ENCODE results near the gene RGS4.

RGS4 gene

DNA sequence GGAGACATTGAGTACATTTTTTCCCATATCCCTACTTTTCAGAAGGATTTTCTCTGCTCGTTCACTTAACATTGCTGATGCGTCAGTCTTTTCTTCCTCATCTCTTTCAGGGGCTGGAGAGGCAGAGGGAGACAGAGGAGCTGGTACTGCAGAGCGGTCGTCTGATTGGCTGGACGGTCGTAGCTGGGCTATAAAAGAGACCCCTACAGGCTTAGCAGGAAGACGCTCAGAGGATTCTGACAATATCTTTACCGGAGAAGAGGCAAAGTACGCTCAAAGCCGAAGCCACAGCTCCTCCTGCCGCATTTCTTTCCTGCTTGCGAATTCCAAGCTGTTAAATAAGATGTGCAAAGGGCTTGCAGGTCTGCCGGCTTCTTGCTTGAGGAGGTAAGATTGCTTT is at the start of gene RGS4:
TSS of gene RGS4 (plus strand) at position 220 of the 400 bp plus-strand sequence. CDS start at position 344, 124 bp downstream.
- peak; percentile 25 for DNase-seq (ENCODE audit: low spot score)

DNA sequence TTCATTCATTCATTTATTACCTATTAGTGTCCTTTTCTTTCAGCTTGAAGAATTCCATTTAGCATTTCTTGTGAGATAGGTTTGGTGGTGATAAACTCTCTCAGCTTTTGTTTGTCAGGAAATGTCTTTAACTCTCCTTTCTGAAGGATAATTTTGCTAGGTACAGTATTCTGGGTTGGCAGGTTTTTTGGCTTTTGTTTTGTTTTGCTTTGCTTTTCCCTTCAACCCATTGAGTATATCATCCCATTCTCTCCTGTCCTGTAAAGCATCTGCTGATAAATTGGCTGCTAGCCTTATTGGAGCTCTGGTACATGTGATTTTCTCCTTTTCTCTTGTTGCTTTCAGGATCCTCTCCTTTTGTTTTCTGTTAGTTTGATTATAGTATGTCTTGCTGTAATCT is 47.0 kb upstream of the RGS4 start:
- DNase-seq (ENCODE audit: low spot score), result no peak

DNA sequence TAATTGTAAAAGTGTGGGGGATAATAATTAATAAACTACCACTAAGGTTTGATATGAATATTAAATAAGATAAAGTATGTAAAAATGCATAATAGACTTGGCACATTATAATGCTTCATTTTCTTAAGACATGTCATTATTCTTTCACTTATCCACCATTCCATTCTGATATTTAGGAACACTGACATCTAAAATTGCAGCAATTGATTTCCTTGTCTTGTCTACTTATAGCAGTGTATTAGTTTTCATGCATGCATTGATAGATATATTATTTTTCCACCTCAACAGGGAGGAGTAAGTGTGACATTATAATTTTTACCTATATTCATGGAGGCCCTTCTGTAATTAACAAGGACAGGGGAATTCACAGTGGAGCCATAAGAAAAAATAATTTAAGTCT is 41.6 kb upstream of the RGS4 start:
- DNase-seq (ENCODE audit: low spot score), result no peak

DNA sequence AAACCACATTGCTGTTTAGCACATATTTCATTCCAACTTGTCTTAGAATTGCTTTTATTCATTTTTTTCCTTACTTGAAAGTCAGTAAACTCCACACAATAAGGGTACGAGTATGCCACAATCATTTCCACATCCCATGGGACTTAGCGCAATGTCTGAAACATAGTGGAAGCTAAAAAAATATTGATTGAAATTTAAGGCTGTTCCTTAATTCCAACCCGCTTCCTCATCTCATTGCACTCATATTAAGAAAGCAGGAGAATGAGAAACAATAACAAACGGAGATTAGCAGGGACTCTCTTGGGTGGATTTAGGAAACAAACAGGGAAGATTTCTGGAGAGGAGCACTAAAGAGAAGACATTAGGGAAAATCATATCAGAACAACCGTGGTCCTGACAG is 39.3 kb upstream of the RGS4 start:
- DNase-seq (ENCODE audit: low spot score), result no peak

DNA sequence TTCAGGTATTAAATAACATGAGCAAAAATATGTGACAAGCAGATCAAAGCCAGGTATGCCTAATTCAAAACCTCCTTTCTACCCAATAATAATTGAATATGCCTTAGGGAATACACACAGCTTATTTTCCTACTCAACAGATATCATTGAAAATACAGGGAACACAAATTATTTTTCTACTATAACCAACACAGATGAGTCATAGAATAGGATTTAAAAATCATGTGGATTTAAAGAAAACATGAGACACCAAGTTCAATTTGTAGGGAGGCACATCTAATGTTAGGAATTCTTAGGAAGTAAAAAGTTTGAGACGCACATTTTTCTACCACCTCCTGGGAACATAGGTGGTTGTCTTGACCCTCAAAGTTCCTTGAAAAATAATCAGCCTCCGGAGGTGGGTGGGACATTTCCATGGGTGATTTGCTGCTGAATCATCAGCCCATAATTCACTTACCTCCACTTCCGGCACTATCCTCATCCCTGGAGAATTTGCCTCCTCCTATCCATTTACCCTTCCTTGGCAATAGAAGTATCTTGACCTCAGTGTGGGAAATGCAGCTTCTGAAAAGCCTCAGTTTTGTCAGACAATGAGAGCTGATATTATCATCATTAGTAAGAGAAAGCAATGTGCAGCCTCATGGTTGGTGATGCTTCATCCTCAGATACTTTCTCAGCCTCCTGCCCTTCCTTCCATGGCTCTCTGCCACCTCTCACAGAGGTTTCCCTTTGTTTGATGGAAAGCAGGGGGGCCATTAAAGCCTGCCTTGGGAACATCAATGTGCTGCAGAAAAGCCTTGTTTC is 33.5 kb upstream of the RGS4 start:
- DNase-seq (ENCODE audit: low spot score), result no peak

DNA sequence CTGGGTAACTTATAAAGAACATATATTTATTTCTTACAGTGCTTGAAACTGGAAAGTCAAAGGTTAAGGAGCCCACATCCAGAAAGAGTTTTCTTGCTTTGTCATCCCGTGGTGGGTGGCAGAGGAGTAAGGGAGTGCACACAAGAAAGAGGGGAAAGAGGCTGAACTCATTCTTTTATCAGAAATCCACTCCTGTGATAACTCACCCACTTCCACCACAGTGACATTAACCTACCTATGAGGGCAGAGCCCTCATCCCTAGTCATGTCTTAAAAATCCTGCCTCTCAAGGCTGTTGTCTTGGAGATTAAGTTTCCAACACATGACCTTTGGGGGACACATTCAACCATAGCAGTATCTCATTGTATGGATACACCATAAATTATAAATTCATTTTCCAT is 32.5 kb upstream of the RGS4 start:
- no peak for DNase-seq (ENCODE audit: low spot score)

DNA sequence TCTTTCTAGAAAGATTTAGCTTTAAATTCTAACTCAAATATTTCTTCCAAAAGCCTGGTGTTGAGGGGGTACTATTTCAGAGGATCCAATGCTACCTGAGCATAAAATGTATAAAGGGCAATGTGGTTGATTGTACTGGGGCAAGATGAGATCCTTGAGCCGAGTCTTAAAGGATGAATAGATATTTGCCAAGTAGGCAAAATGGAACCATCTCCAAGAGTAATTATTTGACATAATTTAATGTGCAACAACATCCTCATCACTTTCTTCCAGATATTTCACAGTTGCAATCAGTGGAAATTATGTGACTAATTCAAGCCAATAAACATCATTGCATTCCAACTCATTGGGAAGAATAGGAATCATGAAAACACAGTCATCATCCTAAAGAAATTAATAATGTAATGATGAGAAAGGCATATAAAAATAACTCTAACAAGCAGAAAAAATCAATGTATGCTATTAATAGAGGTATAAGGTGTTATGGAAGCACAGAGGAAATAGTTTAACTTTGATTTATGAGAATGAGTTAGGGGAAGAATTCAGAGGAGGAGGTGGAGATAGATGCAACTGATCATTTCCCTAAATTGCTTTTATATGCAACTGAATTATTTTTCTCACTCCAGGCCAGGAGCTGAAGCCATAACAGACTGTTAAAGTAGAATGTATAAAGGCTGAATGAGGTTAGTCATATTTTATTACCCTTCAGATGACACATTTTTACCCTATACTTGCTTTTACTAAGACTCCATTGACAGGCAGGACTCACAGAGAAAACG is 30.0 kb upstream of the RGS4 start:
- DNase-seq (ENCODE audit: low spot score), result no peak

DNA sequence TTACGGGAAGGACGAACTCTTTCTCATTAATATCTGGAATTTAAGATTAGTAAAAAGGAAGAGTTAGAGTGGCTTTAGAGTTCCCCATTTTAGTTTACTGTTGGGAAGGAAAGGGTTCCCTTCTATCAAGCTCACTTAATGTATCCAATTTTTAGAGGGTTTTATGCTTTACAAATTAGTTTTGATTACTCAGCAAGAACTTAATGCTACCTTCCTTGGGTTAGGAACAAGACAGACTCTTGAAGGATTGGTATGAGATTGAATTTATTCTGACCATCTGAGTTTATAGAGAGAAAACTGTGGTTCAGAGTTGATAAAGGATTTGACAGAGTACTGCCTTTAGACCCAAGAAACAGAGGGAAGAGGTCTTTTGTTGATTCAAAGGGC is 29.5 kb upstream of the RGS4 start:
- DNase-seq (ENCODE audit: low spot score), result no peak

DNA sequence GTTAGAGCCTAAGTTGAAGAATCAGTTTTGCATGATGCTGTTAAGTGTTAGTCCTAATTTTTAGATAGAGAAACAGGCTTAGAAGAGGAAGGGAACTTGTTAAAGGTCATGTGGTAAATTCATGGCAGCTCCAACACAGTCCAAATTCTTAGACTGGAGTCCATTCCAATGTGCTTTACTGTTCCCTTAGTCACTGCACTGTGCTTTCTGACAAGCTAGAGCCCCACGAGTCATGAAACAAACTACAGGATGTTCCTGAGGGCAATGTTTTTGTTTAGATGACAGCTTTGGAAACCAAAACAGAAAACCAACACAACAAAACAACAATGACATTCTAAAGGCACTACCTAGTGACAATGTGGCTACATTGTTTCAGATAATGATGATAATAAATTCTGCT is 23.1 kb upstream of the RGS4 start:
- no peak for DNase-seq (ENCODE audit: low spot score)

DNA sequence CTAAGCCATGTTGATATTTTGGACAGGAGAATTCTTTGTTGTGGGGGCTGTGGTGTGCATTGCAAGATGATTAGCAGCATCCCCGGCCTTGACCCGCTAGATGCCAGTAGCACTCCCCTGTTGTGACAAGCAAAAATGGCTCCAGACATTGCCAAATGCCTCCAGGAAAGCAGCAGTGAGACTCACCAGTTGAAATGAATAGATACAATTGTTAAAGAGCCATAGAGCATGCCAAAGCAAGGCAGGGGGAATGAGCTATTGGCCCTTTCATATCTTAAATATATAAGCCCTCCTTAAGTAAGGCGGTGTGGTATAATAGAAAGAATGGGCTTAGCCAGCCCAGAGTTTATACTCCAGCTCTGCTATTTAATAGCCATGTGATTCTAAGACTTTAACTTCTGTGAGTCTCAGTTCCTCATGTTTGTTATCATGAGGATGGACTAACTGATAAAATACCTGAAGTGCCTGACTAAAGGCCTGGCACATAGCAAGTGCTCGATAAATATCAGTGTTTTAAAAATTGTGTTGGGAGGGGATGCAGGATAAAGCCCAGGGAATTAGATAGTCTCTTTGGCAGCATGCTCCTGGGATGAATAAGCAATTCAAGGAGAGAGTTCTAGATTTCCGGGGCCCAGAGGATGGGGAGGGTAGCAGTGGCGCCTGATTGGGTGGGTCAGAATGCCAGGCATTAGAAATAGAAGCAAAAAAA is 21.1 kb upstream of the RGS4 start:
- DNase-seq (ENCODE audit: low spot score), result no peak

DNA sequence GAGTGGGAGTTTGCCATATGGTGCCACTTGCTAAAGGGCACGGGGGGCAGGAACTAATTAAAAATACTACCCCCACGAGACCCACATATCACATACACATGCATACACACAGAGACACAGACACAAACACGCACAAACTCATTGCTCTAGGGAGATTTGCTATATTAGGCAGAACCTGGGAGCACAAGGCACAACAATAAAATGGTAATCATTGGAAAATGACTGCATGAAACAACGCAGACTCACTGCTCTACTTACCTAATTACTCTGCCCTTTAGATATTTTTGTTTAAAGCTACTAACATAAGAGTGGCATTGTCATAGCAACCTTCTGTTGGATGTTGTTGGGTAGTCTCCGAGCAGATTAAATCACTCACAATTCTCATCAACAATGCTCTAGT is 20.3 kb upstream of the RGS4 start:
- no peak for DNase-seq (ENCODE audit: low spot score)

DNA sequence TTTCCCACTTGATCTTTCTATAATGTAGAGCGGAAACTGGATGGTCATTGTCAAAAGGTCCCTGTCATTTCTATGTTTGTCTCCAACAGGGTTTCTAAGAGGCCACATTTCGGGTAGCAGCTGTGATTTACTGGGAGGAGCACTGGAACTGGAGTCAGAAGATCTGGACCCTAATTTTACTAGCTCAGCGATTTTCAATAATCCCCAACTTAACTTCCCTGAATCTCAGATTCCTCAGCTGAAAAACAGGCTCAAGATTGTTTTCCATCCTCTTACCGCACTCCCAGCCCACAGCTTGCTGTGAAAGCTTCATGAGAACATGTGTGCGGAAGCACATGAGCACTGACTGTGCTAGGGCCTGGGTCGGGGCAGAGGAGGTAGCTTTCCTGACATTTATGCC is 19.9 kb upstream of the RGS4 start:
- no peak for DNase-seq (ENCODE audit: low spot score)

DNA sequence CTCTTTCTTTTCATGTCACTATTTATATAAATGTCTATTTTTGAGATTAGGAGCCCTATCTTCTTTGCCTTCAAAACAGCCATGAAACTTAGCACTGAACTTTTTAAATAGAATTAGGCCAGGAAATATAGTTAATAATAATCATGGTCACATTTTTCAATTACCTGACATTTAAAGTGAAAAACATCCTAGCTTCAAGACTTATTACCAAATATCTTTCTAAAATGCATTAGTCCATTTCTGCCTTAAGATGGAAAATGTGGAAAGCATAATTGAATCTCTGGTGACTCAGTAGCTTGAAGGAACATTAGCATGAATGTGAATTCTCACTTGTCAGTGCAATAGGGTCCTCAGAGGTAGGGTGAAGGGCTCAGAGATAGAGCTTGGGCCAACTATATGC is 18.7 kb upstream of the RGS4 start:
- no peak for DNase-seq (ENCODE audit: low spot score)

DNA sequence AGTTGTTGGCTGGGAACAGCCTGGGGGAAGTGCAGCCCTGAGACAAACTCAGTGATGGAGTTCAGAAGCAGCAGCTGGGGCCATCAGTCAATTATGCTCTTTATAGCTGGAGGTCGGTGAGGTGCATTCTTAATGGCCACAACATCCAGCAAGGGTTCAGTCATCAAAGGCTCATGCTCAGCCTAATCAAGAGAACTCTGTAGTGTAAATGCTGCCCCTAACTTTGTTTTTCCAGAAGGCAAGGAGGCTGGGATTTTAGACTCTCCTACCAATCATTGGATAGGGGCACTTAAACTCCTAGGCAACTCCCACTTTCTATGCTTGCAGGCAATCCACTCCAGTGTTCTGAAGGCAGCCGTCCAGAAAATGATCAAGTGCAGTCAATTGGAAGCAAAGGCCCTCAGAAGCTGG is 15.0 kb upstream of the RGS4 start:
- DNase-seq (ENCODE audit: low spot score), result no peak

DNA sequence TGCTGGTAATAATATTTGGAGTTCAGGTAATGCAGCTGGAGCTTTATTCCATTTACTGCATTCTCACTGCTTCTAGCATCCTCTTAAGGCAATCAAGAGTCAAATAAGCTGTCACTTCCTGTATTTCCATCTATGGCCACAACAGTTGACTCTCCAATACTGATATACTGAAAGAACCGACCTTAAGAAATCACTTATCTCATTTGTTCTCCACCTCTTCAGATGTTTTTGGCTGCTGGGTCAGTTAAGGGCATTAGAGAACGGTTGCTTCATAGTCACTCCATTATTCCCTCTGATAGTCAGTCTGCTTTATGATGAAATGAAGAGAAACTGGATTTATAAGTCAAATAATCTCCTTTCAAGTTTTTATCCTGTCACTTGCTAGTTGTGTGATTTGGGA is 14.2 kb upstream of the RGS4 start:
- no peak for DNase-seq (ENCODE audit: low spot score)

DNA sequence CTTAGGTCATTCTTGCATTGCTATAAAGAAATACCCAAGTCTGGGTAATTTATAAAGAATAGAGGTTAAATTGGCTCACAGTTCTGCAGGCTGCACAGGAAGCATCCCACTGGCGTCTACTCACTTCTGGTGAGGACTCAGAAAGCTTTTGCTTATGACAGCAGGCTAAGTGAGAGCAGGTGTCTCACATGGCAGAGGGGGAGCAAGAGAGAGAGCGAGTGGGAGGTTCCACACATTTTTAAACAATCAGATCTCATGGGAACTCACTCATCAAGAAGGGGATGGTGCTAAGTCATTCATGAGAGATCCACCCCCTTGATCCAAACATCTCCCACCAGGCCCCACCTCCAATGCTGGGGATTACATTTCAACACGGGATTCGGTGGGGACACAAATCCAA is 13.6 kb upstream of the RGS4 start:
- no peak for DNase-seq (ENCODE audit: low spot score)

DNA sequence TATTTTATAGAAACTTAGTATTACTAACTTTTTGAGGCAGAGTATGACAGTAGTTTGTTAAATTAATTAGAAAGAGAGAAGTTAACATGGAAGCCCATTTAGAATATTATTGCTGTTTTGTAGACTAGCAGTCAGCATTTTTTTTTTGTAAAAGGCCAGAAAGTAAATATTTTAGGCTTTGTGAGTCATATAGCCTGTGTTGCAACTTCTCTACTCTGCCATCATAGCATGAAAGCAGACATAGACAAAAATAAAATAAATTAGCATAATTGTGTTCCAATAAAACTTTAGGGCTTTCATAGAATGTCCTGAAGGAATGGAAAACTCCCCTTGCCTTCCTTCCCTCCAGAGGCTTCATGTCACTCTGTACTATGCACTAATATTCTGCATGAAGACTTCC is 12.3 kb upstream of the RGS4 start:
- DNase-seq (ENCODE audit: low spot score), result no peak

DNA sequence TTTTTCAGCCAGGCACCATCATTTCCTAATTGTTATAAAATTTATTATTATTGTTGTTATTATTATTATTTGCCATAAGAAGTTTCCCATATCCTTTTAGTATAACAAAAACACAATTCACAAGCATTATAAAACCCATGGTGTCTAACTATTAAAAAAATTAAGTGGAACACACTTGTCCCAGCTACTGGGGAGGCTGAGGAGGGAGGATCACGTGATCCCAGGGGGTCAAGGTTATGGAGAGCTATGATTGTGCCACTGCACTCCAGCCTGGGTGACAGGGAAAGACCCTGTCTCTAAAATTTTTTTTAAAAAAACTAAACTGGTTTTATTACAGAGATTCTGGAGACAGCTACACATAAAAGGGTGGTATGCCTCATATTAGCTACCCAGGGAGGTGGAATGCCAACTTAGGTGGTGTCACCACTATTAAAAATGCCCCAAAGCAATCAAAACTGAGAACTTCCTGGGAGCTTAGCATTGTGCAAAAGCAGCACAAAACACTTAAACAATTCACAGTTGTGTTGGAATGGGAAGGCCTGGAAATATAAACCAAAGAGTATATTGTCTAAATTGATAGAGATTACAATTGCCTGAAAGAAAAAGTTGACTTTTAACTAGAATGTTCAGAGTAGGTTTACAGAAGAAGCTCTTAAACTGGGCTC is 8.7 kb upstream of the RGS4 start:
- DNase-seq (ENCODE audit: low spot score), result no peak

DNA sequence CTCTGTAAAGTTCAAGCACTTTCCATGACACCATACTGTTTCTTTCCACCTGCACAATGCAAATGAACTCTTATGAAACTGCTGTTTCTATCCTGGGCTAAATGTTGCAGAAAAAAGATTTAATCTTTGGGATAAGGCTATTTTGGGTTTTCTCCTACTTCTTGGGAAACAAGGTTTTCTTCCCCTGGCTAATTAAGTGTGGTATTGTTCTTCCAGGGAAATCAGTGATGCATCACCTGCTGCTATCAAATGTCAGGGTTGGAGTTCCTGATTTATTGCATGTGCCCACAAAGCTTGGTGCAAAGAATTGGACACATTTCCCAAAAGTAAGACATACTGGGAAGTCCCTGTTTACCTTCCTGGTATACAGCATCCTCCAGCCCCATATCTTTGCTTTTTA is 6.0 kb upstream of the RGS4 start:
- no peak for DNase-seq (ENCODE audit: low spot score)

DNA sequence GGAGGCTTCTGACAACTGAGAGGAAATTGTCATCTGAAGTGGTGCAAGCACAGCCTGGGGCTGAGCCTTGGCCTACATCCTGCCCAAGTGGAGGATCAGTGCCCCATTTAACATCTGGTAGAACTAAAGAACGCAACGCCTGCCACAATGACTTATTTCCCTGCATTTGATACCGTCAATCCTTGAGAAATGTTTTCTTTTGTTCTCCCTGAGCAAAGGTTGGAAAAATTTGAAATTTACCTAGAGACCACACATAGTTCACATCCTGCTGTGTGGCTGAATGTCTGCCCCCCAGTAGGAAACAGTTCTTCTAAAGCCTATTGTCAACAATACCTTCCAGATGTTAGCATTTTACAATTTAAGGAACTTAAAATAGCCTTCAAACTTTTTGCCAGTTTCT is 5.6 kb upstream of the RGS4 start:
- DNase-seq (ENCODE audit: low spot score), result no peak

DNA sequence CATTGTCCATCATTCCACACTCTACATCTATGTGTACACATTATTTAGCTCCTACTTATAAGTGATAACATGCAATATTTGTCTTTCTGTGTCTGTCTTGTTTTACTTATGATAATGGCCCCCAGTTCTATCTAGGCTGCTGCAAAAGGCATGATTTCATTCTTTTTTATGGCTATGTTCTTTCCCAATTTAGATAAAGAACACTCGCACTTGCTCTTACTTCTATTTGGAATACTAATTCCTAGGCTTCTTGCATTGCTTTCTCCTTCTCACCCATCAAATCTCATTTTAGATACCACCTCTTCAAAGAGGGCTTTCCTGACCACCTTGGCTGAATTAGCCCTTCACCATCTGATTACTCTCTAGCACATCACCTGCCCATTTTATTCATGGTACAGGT is 3.0 kb upstream of the RGS4 start:
- no peak for DNase-seq (ENCODE audit: low spot score)

DNA sequence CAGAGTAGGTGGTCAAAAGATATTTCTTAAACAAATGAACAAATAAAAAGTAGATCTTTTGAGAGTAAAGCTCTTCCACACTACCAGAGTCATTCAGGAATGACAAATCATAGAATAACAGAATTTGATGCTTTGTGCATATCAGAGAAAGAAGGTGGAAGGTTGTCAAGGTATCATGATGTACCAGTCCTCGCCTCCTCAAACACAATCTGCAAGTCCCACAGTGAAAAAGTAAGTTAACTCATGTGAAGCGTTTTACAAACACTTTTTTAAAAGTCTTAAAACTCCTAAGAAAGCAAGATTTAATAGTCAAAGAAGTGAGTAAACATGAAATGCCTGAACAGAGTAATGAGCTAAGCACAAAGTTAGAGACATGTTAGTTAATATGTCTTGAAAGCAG is 2.5 kb upstream of the RGS4 start:
- no peak for DNase-seq (ENCODE audit: low spot score)

DNA sequence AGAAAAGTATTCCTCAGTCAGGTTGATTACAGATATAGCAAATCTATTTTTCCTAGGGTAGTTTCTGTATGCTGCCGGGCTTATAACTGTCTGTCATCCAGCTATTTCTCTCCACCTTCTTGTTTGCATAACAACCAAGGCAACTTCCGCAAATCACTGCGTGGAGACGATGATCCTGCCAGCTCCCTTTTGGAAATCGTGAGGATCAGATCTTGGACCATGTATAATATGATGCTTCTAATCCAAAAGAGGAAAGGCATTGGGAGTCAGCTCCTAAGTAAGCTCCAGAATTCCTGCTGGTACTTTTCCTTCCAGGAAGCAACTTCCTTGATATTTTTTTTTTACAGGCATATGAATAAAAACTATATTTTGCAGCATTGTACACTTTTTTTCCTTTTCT is 445 bp upstream of the RGS4 start:
- no peak for DNase-seq (ENCODE audit: low spot score)
